ENCODE data around the gene VAPA.
"Not testable (repeated sequence)": the region's sequence is repeated elsewhere in the genome, so short reads cannot be mapped to it uniquely, and the experiment has no call there.

GRCh38 chr18:9902264-9902663 lies 11.6 kb upstream of the VAPA start:
- not testable (repeated sequence) for TF ChIP-seq CTCF (IDR thresholded peaks at IDR 0.05); EZH2 (IDR thresholded peaks at IDR 0.05; ENCODE audit: borderline replicate concordance, insufficient read depth, low read depth, low read length, poor library complexity, severe bottlenecking)

All from B cell (primary cell).